ENCODE measurements around the gene COL9A2.

COL9A2 gene

GRCh38 chr1:40303790-40304189 lies 13.3 kb downstream of the COL9A2 start:
- Histone ChIP-seq H3K27ac (replicated peaks) (no peak overlapping the region), H3K27me3 (ENCODE audit: insufficient read depth, poor library complexity, severe bottlenecking) (no peaks in the 10 kb centered on the region), H3K4me3 (replicated peaks; ENCODE audit: insufficient read depth, low read length) (no peak overlapping the region)
- no peak for DNase-seq (ENCODE audit: low read depth in 1 of 2, low spot score in 1 of 2)
- no peak for TF ChIP-seq CTCF (IDR thresholded peaks at IDR 0.05; ENCODE audit: insufficient read depth, low read length)
- TF ChIP-seq GABPA (IDR thresholded peaks at IDR 0.05; ENCODE audit: low read depth): no peak
- no peak for TF ChIP-seq REST (IDR thresholded peaks at IDR 0.05; ENCODE audit: insufficient replicate concordance, low read depth)
- TF ChIP-seq POLR2AphosphoS5 (IDR thresholded peaks at IDR 0.05; ENCODE audit: low read depth): no peak
- TF ChIP-seq SPI1 (IDR thresholded peaks at IDR 0.05; ENCODE audit: borderline replicate concordance, low read depth): no peak

- H3K4me3 ChIP-seq (replicated peaks; ENCODE audit: insufficient read depth, low read length): no peak overlapping the region
- no peaks in the 10 kb centered on the region for H3K27me3 ChIP-seq (ENCODE audit: insufficient read depth, poor library complexity, severe bottlenecking)
- TF ChIP-seq SPI1 (IDR thresholded peaks at IDR 0.05; ENCODE audit: borderline replicate concordance, low read depth) (no peak), POLR2AphosphoS5 (IDR thresholded peaks at IDR 0.05; ENCODE audit: low read depth) (no peak), GABPA (IDR thresholded peaks at IDR 0.05; ENCODE audit: low read depth) (no peak), REST (IDR thresholded peaks at IDR 0.05; ENCODE audit: insufficient replicate concordance, low read depth) (no peak), CTCF (IDR thresholded peaks at IDR 0.05; ENCODE audit: insufficient read depth, low read length) (no peak)
- no peak overlapping the region for H3K27ac ChIP-seq (replicated peaks)
- DNase-seq (ENCODE audit: low read depth in 1 of 2, low spot score in 1 of 2): no peak
Measured at GRCh38 chr1:40303051-40303771, 13.9 kb downstream of the COL9A2 start.

GRCh38 chr1:40302475-40302874 lies 14.6 kb downstream of the COL9A2 start:
- DNase-seq (ENCODE audit: low read depth in 1 of 2, low spot score in 1 of 2): no peak
- no peak for TF ChIP-seq SPI1 (IDR thresholded peaks at IDR 0.05; ENCODE audit: borderline replicate concordance, low read depth)
- TF ChIP-seq CTCF (IDR thresholded peaks at IDR 0.05; ENCODE audit: insufficient read depth, low read length): no peak
- TF ChIP-seq GABPA (IDR thresholded peaks at IDR 0.05; ENCODE audit: low read depth): no peak
- no peak for TF ChIP-seq REST (IDR thresholded peaks at IDR 0.05; ENCODE audit: insufficient replicate concordance, low read depth)
- TF ChIP-seq POLR2AphosphoS5 (IDR thresholded peaks at IDR 0.05; ENCODE audit: low read depth): no peak
- no peak overlapping the region for H3K4me3 ChIP-seq (replicated peaks; ENCODE audit: insufficient read depth, low read length)
- no peak overlapping the region for H3K27ac ChIP-seq (replicated peaks)
- no peaks in the 10 kb centered on the region for H3K27me3 ChIP-seq (ENCODE audit: insufficient read depth, poor library complexity, severe bottlenecking)
